Gastrocnemius medialis (tissue), 4 donors: Measurements from ENCODE around the gene OPALIN. TPM values are rescaled to one million over a fixed set of nuclear protein-coding genes. Genes with fewer than 3 reads are reported as not detected.

Experiments used
- ATAC-seq, 2 donors: fragments of 150-250 bp; one replicate each; pipeline ENCODE4 v1.9.1; 2016
- DNase-seq, 2 donors: peaks; one replicate each; pipeline ENCODE4 v3.0.0-alpha.2; 2019
- H3K27ac ChIP-seq, 4 donors: fragments of 200-600 bp; sonication (generic); 1 replicate in 1 of 4; 2 replicates in 3 of 4; pipeline ENCODE4 v1.5.1; 2016 to 2018; ENCODE audit warnings: mild to moderate bottlenecking in 2 of 4, moderate library complexity in 1 of 4
- H3K27me3 ChIP-seq, 3 donors: fragments of 200-600 bp; sonication (generic) in 2 of 3; 1 replicate in 1 of 3; 2 replicates in 2 of 3; pipeline versions ENCODE4 v1.5.1 to v1.6.0; 2016 to 2019; ENCODE audit warnings: mild to moderate bottlenecking in 1 of 3, moderate library complexity in 1 of 3
- H3K36me3 ChIP-seq, 2 donors: fragments of 200-600 bp; sonication (generic) in 1 of 2; one replicate each; pipeline ENCODE4 v1.5.1; 2017 to 2018
- H3K4me1 ChIP-seq, 2 donors: fragments of 200-600 bp; sonication (generic) in 1 of 2; one replicate each; pipeline ENCODE4 v1.5.1; 2016 to 2017; ENCODE audit warnings: mild to moderate bottlenecking in 2 of 2
- H3K4me3 ChIP-seq, 4 donors: fragments of 200-600 bp; sonication (generic) in 3 of 4; 1 replicate in 1 of 4; 2 replicates in 3 of 4; pipeline ENCODE4 v1.5.1; 2016 to 2019; ENCODE audit warnings: mild to moderate bottlenecking in 2 of 4
- H3K9me3 ChIP-seq, 3 donors: fragments of 200-600 bp; sonication (generic) in 2 of 3; 1 replicate in 1 of 3; 2 replicates in 2 of 3; pipeline ENCODE4 v1.5.1; 2016 to 2019
- CTCF ChIP-seq, 5 experiments: fragments of 450-650 bp in 3 of 5; fragments of 200-600 bp in 2 of 5; sonication (generic) in 2 of 5; IDR thresholded peaks in 4 of 5; conservative IDR thresholded peaks in 1 of 5; 1 replicate in 4 of 5; 2 replicates in 1 of 5; pipeline ENCODE4 v1.5.1; 2016 to 2019; ENCODE audit warnings: antibody characterized with exemption in 5 of 5, mild to moderate bottlenecking in 3 of 5, moderate library complexity in 3 of 5
- POLR2A ChIP-seq, 2 donors: fragments of 450-650 bp; IDR thresholded peaks; one replicate each; pipeline ENCODE4 v1.6.1; 2017; ENCODE audit warnings: antibody characterized with exemption in 2 of 2, mild to moderate bottlenecking in 2 of 2, moderate library complexity in 2 of 2
- in situ Hi-C, 4 donors: fragments of 200-750 bp; cut with MboI; loops; one replicate each; pipeline versions ENCODE4 v1.15.0 to v1.8.0; 2017; ENCODE audit warnings: low sequenced_read_pairs in 4 of 4
- intact Hi-C: fragments of 100-400 bp; cut with DNase I; formaldehyde crosslinking; loops from one replicate; pipeline ENCODE4 v1.15.1; 2023; ENCODE audit warnings: low total_unique reads
- total RNA-seq, 4 donors: library from RNA; depleted of rRNA; stranded (reverse); fragments of >200 nt; gene quantifications; one replicate each; pipeline versions ENCODE4 v1.1.0 to v1.2.3, GENCODE V29; 2016

Gene OPALIN
- total RNA-seq, 4 donors from 2014 or later, result not detected

DNA sequence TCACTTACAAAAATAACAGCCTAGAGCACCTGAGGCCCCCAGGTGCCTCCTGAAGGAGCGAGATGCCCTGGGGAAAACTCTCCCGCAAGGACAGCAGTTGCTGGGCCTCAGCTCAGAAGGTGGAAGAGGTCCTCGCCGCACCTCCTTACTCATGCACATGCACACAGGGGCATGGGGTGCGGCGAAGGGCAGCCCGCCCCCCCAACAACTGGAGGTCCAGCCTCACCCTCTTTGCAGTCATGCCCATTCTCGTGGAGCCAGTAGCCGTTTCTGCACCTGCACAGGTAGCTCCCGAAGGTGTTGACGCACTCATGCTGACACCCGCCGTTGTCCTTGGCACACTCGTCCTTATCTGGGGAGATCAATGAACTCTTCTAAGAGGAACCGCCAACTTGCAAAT is 19.9 kb upstream of the OPALIN start:
- in situ Hi-C loops, result loop anchor here (10.0 to 25.0 kb wide), 5 partner anchors 134 to 834 kb away; partner anchors contain the start of gene TLL2 (in 2 of the 4)
- Histone ChIP-seq H3K27me3 (no peaks in the 10 kb centered on the region), H3K4me3 (no peak overlapping the region), H3K36me3 (no peaks in the 10 kb centered on the region), H3K27ac (no peak overlapping the region), H3K4me1 (peaks cover 0 to 6% of the 10 kb centered on the region in 2 donors), H3K9me3 (no peaks in the 10 kb centered on the region)
- intact Hi-C loops, result loop anchor here (5.0 to 10.0 kb wide), 2 partner anchors 454 to 836 kb away; partner anchors contain the start of gene LCOR
- ATAC-seq (no peak), DNase-seq (no peak)
- TF ChIP-seq POLR2A (IDR thresholded peaks at IDR 0.05), result no peak
- no peak for TF ChIP-seq CTCF (IDR thresholded peaks at IDR 0.05 in 4 of 5, conservative IDR thresholded peaks at IDR 0.05 in 1 of 5)

GRCh38 chr10:96377816-96378294 is 19.1 kb upstream of the OPALIN start:
- in situ Hi-C loops, result loop anchor here (10.0 to 25.0 kb wide), 5 partner anchors 134 to 834 kb away; partner anchors contain the start of gene TLL2 (in 2 of the 4)
- DNase-seq, result no peak

GRCh38 chr10:96376483-96376882 is 17.7 kb upstream of the OPALIN start:
- Histone ChIP-seq H3K27ac (no peak overlapping the region), H3K4me3 (no peak overlapping the region), H3K36me3 (no peaks in the 10 kb centered on the region), H3K9me3 (no peaks in the 10 kb centered on the region), H3K4me1 (peaks cover 0 to 6% of the 10 kb centered on the region in 2 donors), H3K27me3 (no peaks in the 10 kb centered on the region)
- TF ChIP-seq CTCF (IDR thresholded peaks at IDR 0.05 in 4 of 5, conservative IDR thresholded peaks at IDR 0.05 in 1 of 5), result no peak
- TF ChIP-seq POLR2A (IDR thresholded peaks at IDR 0.05), result no peak
- in situ Hi-C loops (loop anchor here (10.0 to 25.0 kb wide), 5 partner anchors 136 to 836 kb away; partner anchors contain the start of gene TLL2 (in 2 of the 4)), intact Hi-C loops (loop anchor here (5.0 to 10.0 kb wide), 2 partner anchors 456 to 838 kb away; partner anchors contain the start of gene LCOR)
- ATAC-seq (no peak), DNase-seq (no peak)

More at GRCh38 chr10:96377816-96378294, 19.1 kb upstream of the OPALIN start:
- H3K9me3 ChIP-seq, result no peaks in the 10 kb centered on the region
- no peaks in the 10 kb centered on the region for H3K36me3 ChIP-seq
- H3K27ac ChIP-seq, result no peak overlapping the region
- H3K4me3 ChIP-seq, result no peak overlapping the region
- TF ChIP-seq CTCF (IDR thresholded peaks at IDR 0.05 in 4 of 5, conservative IDR thresholded peaks at IDR 0.05 in 1 of 5) (no peak), POLR2A (IDR thresholded peaks at IDR 0.05) (no peak)
- H3K4me1 ChIP-seq, result peaks cover 0 to 6% of the 10 kb centered on the region in 2 donors
- no peaks in the 10 kb centered on the region for H3K27me3 ChIP-seq
- ATAC-seq, result no peak
- intact Hi-C loops, result loop anchor here (5.0 to 10.0 kb wide), 2 partner anchors 454 to 837 kb away; partner anchors contain the start of gene LCOR

- no peaks in the 10 kb centered on the region for H3K9me3 ChIP-seq
- H3K4me3 ChIP-seq, result peak overlapping the region; percentile 38 to 71 (median 52)
- in situ Hi-C loops (loop anchor here (10.0 to 25.0 kb wide), 5 partner anchors 137 to 837 kb away; partner anchors contain the start of gene TLL2 (in 2 of the 4)), intact Hi-C loops (loop anchor here (1.0 to 10.0 kb wide), 4 partner anchors 16 to 840 kb away; partner anchors contain the start of genes LCOR and TLL2)
- TF ChIP-seq POLR2A (IDR thresholded peaks at IDR 0.05) (no peak), CTCF (IDR thresholded peaks at IDR 0.05 in 4 of 5, conservative IDR thresholded peaks at IDR 0.05 in 1 of 5) (peak; percentile 74 to 95 (median 85))
- H3K4me1 ChIP-seq, result peaks cover 0 to 6% of the 10 kb centered on the region in 2 donors
- H3K27ac ChIP-seq, result no peak overlapping the region
- no peaks in the 10 kb centered on the region for H3K27me3 ChIP-seq
- DNase-seq (peak; percentile 61 to 77), ATAC-seq (peak; percentile 97)
- no peaks in the 10 kb centered on the region for H3K36me3 ChIP-seq
Measured at GRCh38 chr10:96374985-96375830, 16.4 kb upstream of the OPALIN start.
